Osteoblast (primary cell): Measurements from ENCODE around the gene ALX1. TPM values are rescaled to one million over a fixed set of nuclear protein-coding genes. Genes with fewer than 3 reads are reported as not detected.
"Not testable (repeated sequence)": the region's sequence is repeated elsewhere in the genome, so short reads cannot be mapped to it uniquely, and the experiment has no call there.

ENCODE experiments used
- DNase-seq: peaks from one replicate; pipeline ENCODE4 v3.0.0; 2011; ENCODE audit warnings: low spot score, mixed read lengths; ENCODE audit not compliant: insufficient read length; ENCODE audit errors: missing footprints
- H2AFZ ChIP-seq: 2 replicates; pipeline ENCODE4 v1.6.0; 2011; ENCODE audit warnings: mild to moderate bottlenecking, low read length
- H3K27ac ChIP-seq: 2 replicates; pipeline ENCODE4 v1.5.1; 2011; ENCODE audit warnings: mild to moderate bottlenecking, low read depth, low read length, moderate library complexity
- H3K27me3 ChIP-seq: 2 replicates; pipeline ENCODE4 v1.6.0; 2012; ENCODE audit warnings: mild to moderate bottlenecking, control low read depth, inconsistent platforms, low read length, moderate library complexity; ENCODE audit not compliant: insufficient read depth
- H3K36me3 ChIP-seq: 2 replicates; pipeline ENCODE4 v1.5.1; 2011; ENCODE audit warnings: mild to moderate bottlenecking, low read length, control low read depth, moderate library complexity; ENCODE audit not compliant: insufficient read depth
- H3K4me1 ChIP-seq: 2 replicates; pipeline ENCODE4 v1.5.1; 2011; ENCODE audit warnings: mild to moderate bottlenecking, low read length, control low read depth, moderate library complexity; ENCODE audit not compliant: insufficient read depth
- H3K4me2 ChIP-seq: 2 replicates; pipeline ENCODE4 v1.6.0; 2011; ENCODE audit warnings: mild to moderate bottlenecking, low read length; ENCODE audit not compliant: insufficient read depth
- H3K4me3 ChIP-seq: fragments of 200-600 bp; sonication (generic); 3 replicates; pipeline ENCODE4 v1.5.1; 2012; ENCODE audit warnings: mild to moderate bottlenecking, low read length, inconsistent platforms; ENCODE audit not compliant: insufficient read depth
- H3K79me2 ChIP-seq: 2 replicates; pipeline ENCODE4 v1.6.0; 2012; ENCODE audit warnings: mild to moderate bottlenecking, low read length, control low read depth, inconsistent platforms; ENCODE audit not compliant: insufficient read depth
- H3K9me3 ChIP-seq: 2 replicates; pipeline ENCODE4 v1.5.1; 2011; ENCODE audit warnings: low read depth, low read length, control low read depth
- H4K20me1 ChIP-seq: 2 replicates; pipeline ENCODE4 v1.6.0; 2012; ENCODE audit warnings: mild to moderate bottlenecking, low read length, control low read depth; ENCODE audit not compliant: insufficient read depth
- CTCF ChIP-seq: IDR thresholded peaks from 2 replicates; pipeline ENCODE4 v1.5.1; 2011; ENCODE audit warnings: mild to moderate bottlenecking, low read depth, low read length, moderate library complexity; ENCODE audit errors: extremely low read depth
- total RNA-seq: library from RNA; depleted of rRNA; stranded (reverse); fragments of >200 nt; gene quantifications from 2 replicates; pipeline ENCODE4 v1.2.3, GENCODE V29; 2012

Gene ALX1
- total RNA-seq, 1 donor: not detected

- Histone ChIP-seq H3K79me2 (no peaks in the 10 kb centered on the region), H3K4me1 (no peaks in the 10 kb centered on the region), H3K27me3 (no peaks in the 10 kb centered on the region), H4K20me1 (no peaks in the 10 kb centered on the region), H3K36me3 (no peaks in the 10 kb centered on the region), H2AFZ (no peak overlapping the region), H3K4me2 (no peak overlapping the region), H3K4me3 (no peak overlapping the region), H3K27ac (no peak overlapping the region), H3K9me3 (no peaks in the 10 kb centered on the region)
- no peak for DNase-seq
- TF ChIP-seq CTCF: no peak
Measured at GRCh38 chr12:85310025-85310424, 30.0 kb downstream of the ALX1 start.

DNA sequence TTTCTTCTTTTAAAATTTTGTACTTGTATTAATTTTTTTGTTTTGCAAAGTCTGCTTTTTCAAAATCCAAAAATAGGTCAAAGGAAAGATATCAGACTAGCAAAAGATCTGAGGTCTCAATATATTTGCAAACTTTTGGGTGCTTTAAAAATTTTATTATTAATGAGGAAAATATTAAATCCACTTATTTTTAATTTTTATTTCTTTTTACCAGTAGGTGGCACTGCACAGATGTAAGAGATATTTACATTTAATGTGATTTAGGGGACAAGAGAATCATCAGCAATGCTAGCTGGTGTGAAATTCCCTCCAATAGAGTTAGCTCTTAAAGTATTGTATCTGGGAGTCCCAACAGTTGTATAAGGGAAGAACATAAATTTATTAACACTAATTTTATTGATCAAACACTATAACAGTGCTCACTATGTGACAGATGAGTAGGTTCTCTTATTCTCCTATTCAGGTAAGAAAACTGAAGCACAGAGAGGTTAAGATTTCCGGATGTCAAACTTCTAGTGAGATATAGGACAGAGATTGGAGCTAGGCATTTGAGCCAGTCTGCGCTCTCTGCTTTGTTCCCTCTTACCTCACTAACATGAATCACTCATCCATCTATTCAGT, 30.5 kb downstream of the ALX1 start:
- H2AFZ ChIP-seq: no peak overlapping the region
- no peak overlapping the region for H3K27ac ChIP-seq
- no peaks in the 10 kb centered on the region for H3K36me3 ChIP-seq
- no peak overlapping the region for H3K4me2 ChIP-seq
- no peaks in the 10 kb centered on the region for H3K79me2 ChIP-seq
- H3K4me1 ChIP-seq: no peaks in the 10 kb centered on the region
- TF ChIP-seq CTCF: peak; percentile 46
- no peak for DNase-seq
- no peaks in the 10 kb centered on the region for H3K9me3 ChIP-seq
- no peaks in the 10 kb centered on the region for H3K27me3 ChIP-seq
- H4K20me1 ChIP-seq: no peaks in the 10 kb centered on the region
- H3K4me3 ChIP-seq: no peak overlapping the region

GRCh38 chr12:85317866-85318636, 38.0 kb downstream of the ALX1 start:
- H3K27ac ChIP-seq, H3K4me1 ChIP-seq, H3K36me3 ChIP-seq, DNase-seq, H3K9me3 ChIP-seq, H3K4me2 ChIP-seq, H3K27me3 ChIP-seq, H3K4me3 ChIP-seq, H2AFZ ChIP-seq, H3K79me2 ChIP-seq, H4K20me1 ChIP-seq: not testable (repeated sequence)

GRCh38 chr12:85322715-85323114, 42.7 kb downstream of the ALX1 start:
- H3K79me2 ChIP-seq: no peaks in the 10 kb centered on the region
- H3K4me3 ChIP-seq: no peak overlapping the region
- no peaks in the 10 kb centered on the region for H3K27me3 ChIP-seq
- H3K27ac ChIP-seq: no peak overlapping the region
- H4K20me1 ChIP-seq: no peaks in the 10 kb centered on the region
- H3K9me3 ChIP-seq: no peaks in the 10 kb centered on the region
- no peak overlapping the region for H3K4me2 ChIP-seq
- H3K4me1 ChIP-seq: no peaks in the 10 kb centered on the region
- no peaks in the 10 kb centered on the region for H3K36me3 ChIP-seq
- no peak for TF ChIP-seq CTCF
- H2AFZ ChIP-seq: no peak overlapping the region
- DNase-seq: no peak
